ENCODE measurements around the gene DPYSL4. TPM values are rescaled to one million over a fixed set of nuclear protein-coding genes. Genes with fewer than 3 reads are reported as not detected.
A peak's percentile ranks its signal among the peaks of the same experiment; 100 is the strongest.

Gene DPYSL4
- total RNA-seq, 1 donor from 2014 or later, result 17.7 TPM

DNA sequence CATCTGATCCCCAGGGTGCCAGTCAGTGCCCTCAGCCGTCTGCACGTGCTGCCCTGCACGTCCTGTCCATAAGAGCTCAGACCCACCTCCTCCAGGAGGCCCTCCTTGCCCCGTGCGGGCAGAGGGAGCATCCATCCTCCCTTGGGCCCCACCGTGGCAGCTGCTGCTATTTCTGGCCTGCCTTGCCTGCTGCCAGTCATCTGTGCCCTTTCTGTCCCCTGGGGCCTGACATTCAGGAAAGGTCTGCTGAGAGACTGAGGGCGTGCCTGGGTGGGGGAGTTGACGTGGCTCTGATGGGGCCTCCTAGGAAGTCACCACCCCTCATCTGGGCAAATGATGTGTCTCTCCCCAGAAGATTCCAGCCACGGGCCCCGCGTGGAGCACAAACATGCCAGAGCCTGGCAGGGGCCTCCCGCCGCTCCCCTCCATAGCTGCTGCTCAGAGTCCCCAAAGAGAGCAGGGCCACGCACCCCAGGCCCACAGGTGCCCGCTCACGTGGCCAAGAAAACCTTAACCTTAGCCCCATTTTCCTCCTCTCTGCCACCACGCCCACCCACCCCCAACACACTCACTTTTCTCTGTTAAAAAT, 21.8 kb downstream of the DPYSL4 start:
- Histone ChIP-seq H3K9ac (no peak overlapping the region), H3K4me1 (no peaks in the 10 kb centered on the region), H3K27ac (no peak overlapping the region), H2AFZ (replicated peaks) (no peak overlapping the region), H3K79me2 (ENCODE audit: low read depth) (no peaks in the 10 kb centered on the region), H3K9me3 (ENCODE audit: low read depth) (no peaks in the 10 kb centered on the region), H3K27me3 (no peaks in the 10 kb centered on the region), H4K20me1 (ENCODE audit: low read depth) (no peaks in the 10 kb centered on the region), H3F3A (ENCODE audit: low read depth) (no peaks in the 10 kb centered on the region), H3K36me3 (no peaks in the 10 kb centered on the region), H3K4me3 (no peak overlapping the region), H3K4me2 (no peak overlapping the region)
- peaks cover 9% of the 10 kb centered on the region for H3K9me3 Mint-ChIP-seq
- H3K4me1 Mint-ChIP-seq, result no peaks in the 10 kb centered on the region
- H3K27me3 Mint-ChIP-seq (ENCODE audit: insufficient read depth, low read depth), result peaks cover 2% of the 10 kb centered on the region
- TF ChIP-seq, protein P1, sequence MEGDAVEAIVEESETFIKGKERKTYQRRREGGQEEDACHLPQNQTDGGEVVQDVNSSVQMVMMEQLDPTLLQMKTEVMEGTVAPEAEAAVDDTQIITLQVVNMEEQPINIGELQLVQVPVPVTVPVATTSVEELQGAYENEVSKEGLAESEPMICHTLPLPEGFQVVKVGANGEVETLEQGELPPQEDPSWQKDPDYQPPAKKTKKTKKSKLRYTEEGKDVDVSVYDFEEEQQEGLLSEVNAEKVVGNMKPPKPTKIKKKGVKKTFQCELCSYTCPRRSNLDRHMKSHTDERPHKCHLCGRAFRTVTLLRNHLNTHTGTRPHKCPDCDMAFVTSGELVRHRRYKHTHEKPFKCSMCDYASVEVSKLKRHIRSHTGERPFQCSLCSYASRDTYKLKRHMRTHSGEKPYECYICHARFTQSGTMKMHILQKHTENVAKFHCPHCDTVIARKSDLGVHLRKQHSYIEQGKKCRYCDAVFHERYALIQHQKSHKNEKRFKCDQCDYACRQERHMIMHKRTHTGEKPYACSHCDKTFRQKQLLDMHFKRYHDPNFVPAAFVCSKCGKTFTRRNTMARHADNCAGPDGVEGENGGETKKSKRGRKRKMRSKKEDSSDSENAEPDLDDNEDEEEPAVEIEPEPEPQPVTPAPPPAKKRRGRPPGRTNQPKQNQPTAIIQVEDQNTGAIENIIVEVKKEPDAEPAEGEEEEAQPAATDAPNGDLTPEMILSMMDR (IDR thresholded peaks at IDR 0.05), result no peak
- no peak for TF ChIP-seq EZH2 (IDR thresholded peaks at IDR 0.05)
- no peak for TF ChIP-seq EZH2phosphoT487 (IDR thresholded peaks at IDR 0.05)
- H3K4me3 Mint-ChIP-seq, result no peak overlapping the region
- peaks cover 5% of the 10 kb centered on the region for H3K36me3 Mint-ChIP-seq
- H3K27ac Mint-ChIP-seq, result no peak overlapping the region
- no peak for DNase-seq (ENCODE audit: low spot score)

DNA sequence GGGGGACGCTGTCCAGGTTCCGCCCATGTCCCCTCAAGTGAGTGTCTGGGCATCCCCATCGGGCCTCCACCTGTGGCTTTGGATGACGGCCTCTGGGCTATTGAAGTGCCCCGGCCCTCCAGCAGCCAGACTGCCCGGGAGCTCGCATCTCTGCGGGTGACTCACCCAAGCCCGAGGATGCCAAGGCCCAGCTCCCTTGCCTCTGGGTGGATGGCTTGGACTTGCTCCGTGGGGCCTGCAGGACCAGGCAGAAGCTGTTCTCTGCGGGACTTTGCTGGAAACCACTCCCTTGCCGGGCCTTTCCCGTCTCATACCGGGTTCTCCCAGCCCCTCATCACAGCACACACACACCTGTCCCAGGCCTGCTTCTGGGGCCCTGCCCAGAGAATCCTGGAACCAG, 22.4 kb downstream of the DPYSL4 start:
- Histone ChIP-seq H3K9ac (no peak overlapping the region), H3K27ac (no peak overlapping the region), H3K4me2 (no peak overlapping the region), H3K4me3 (no peak overlapping the region), H3K4me1 (no peaks in the 10 kb centered on the region), H3F3A (ENCODE audit: low read depth) (no peaks in the 10 kb centered on the region), H4K20me1 (ENCODE audit: low read depth) (no peaks in the 10 kb centered on the region), H3K9me3 (ENCODE audit: low read depth) (no peaks in the 10 kb centered on the region), H3K27me3 (no peaks in the 10 kb centered on the region), H2AFZ (replicated peaks) (no peak overlapping the region), H3K79me2 (ENCODE audit: low read depth) (no peaks in the 10 kb centered on the region), H3K36me3 (no peaks in the 10 kb centered on the region)
- Mint-ChIP-seq H3K27ac (no peak overlapping the region), H3K4me1 (no peaks in the 10 kb centered on the region), H3K4me3 (no peak overlapping the region), H3K9me3 (peaks cover 14% of the 10 kb centered on the region), H3K36me3 (peaks cover 5% of the 10 kb centered on the region), H3K27me3 (ENCODE audit: insufficient read depth, low read depth) (peaks cover 2% of the 10 kb centered on the region)
- TF ChIP-seq EZH2 (IDR thresholded peaks at IDR 0.05) (no peak), EZH2phosphoT487 (IDR thresholded peaks at IDR 0.05) (no peak)
- TF ChIP-seq, protein P1 (IDR thresholded peaks at IDR 0.05), result no peak
- DNase-seq (ENCODE audit: low spot score), result no peak

DNA sequence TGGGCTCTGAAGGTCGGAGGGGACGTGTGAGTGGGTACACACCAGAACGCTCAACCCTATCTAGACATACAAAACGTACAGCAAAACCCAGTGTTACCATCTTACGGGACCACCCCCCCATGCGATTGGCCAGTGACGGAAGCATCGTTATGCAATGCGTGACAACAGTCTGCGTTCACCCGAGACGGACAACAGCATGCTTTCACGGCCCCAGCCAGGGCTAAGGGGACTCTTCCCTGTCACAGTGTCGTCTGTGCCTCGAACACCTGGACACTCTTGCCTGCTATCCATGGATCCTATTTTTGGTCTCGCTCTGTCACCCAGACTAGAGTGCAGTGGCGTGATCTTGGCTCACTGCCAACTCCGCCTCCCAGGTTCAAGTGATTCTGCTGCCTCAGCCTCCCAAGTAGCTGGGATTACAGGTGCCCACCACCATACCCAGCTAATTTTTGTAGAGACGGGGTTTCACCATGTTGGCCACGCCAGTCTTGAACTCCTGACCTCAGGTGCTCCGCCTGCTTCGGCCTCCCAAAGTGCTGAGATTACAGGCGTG, 23.3 kb downstream of the DPYSL4 start:
- no peak overlapping the region for H2AFZ ChIP-seq (replicated peaks)
- H3K27me3 ChIP-seq, result no peaks in the 10 kb centered on the region
- H3K4me2 ChIP-seq, result no peak overlapping the region
- H3K9me3 ChIP-seq (ENCODE audit: low read depth), result no peaks in the 10 kb centered on the region
- Mint-ChIP-seq H3K36me3 (peaks cover 5% of the 10 kb centered on the region), H3K27ac (peak overlapping the region; percentile 57), H3K4me1 (no peaks in the 10 kb centered on the region), H3K27me3 (ENCODE audit: insufficient read depth, low read depth) (peaks cover 2% of the 10 kb centered on the region), H3K4me3 (no peak overlapping the region), H3K9me3 (peaks cover 23% of the 10 kb centered on the region)
- H4K20me1 ChIP-seq (ENCODE audit: low read depth), result no peaks in the 10 kb centered on the region
- TF ChIP-seq EZH2phosphoT487 (IDR thresholded peaks at IDR 0.05) (no peak), EZH2 (IDR thresholded peaks at IDR 0.05) (no peak)
- no peaks in the 10 kb centered on the region for H3K4me1 ChIP-seq
- H3K36me3 ChIP-seq, result no peaks in the 10 kb centered on the region
- DNase-seq (ENCODE audit: low spot score), result no peak
- H3K27ac ChIP-seq, result no peak overlapping the region
- no peaks in the 10 kb centered on the region for H3K79me2 ChIP-seq (ENCODE audit: low read depth)
- H3F3A ChIP-seq (ENCODE audit: low read depth), result no peaks in the 10 kb centered on the region
- H3K4me3 ChIP-seq, result no peak overlapping the region
- no peak overlapping the region for H3K9ac ChIP-seq

DNA sequence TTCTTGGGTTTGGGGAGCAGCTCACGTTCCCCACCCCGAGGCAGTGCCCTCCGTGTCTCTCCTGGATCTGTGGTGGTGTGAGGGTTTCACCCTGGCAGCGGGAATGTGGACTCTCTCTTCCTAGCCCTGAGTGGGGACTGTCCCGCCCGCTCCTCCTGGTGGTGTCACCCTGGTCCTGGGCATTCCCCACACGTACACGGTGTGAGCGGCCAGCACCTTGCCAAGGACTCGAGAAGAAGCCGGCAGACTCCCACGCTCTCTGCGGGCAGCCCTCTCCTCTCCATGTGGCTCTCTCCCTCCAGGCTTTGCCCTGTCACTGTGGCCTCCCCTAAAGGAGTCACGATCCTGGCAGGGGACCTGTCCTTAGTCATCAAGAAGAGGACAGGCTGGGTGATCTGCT, 24.0 kb downstream of the DPYSL4 start:
- H3K27ac Mint-ChIP-seq, result no peak overlapping the region
- TF ChIP-seq EZH2 (IDR thresholded peaks at IDR 0.05) (no peak), EZH2phosphoT487 (IDR thresholded peaks at IDR 0.05) (no peak)
- TF ChIP-seq, protein P1 (IDR thresholded peaks at IDR 0.05), result no peak
- H3K9me3 ChIP-seq (ENCODE audit: low read depth), result no peaks in the 10 kb centered on the region
- no peaks in the 10 kb centered on the region for H3K27me3 ChIP-seq
- H3K27ac ChIP-seq, result no peak overlapping the region
- H3K4me1 ChIP-seq, result no peaks in the 10 kb centered on the region
- H3K9ac ChIP-seq, result no peak overlapping the region
- H3K36me3 Mint-ChIP-seq, result peaks cover 5% of the 10 kb centered on the region
- H2AFZ ChIP-seq (replicated peaks), result no peak overlapping the region
- H4K20me1 ChIP-seq (ENCODE audit: low read depth), result no peaks in the 10 kb centered on the region
- no peak overlapping the region for H3K4me3 ChIP-seq
- no peaks in the 10 kb centered on the region for H3F3A ChIP-seq (ENCODE audit: low read depth)
- H3K9me3 Mint-ChIP-seq, result peaks cover 29% of the 10 kb centered on the region
- no peak overlapping the region for H3K4me3 Mint-ChIP-seq
- H3K4me2 ChIP-seq, result no peak overlapping the region
- peaks cover 6% of the 10 kb centered on the region for H3K27me3 Mint-ChIP-seq (ENCODE audit: insufficient read depth, low read depth)
- no peaks in the 10 kb centered on the region for H3K79me2 ChIP-seq (ENCODE audit: low read depth)
- H3K36me3 ChIP-seq, result no peaks in the 10 kb centered on the region
- no peak for DNase-seq (ENCODE audit: low spot score)
- H3K4me1 Mint-ChIP-seq, result no peaks in the 10 kb centered on the region
